Fibroblast of peridontal ligament (primary cell): ENCODE data around the gene DCUN1D2.
"Not testable (repeated sequence)": the region's sequence is repeated elsewhere in the genome, so short reads cannot be mapped to it uniquely, and the experiment has no call there.

Experiments
- DNase-seq: peaks from one replicate; pipeline ENCODE4 v3.0.0-alpha.2; 2010; ENCODE audit errors: extremely low read depth

DCUN1D2 gene

GRCh38 chr13:113446488-113446854 lies 44.0 kb downstream of the DCUN1D2 start:
- DNase-seq = no peak

- no peak for DNase-seq
These were observed 44.6 kb downstream of the DCUN1D2 start for GRCh38 chr13:113445791-113446487.

GRCh38 chr13:113443991-113444390 lies 46.5 kb downstream of the DCUN1D2 start:
- DNase-seq = no peak

- no peak for DNase-seq
These were observed 47.5 kb downstream of the DCUN1D2 start for GRCh38 chr13:113442985-113443362.

- DNase-seq = no peak
These were observed 48.0 kb downstream of the DCUN1D2 start for GRCh38 chr13:113442354-113442984.

- DNase-seq = no peak
These were observed 48.9 kb downstream of the DCUN1D2 start for GRCh38 chr13:113441661-113442060.

GRCh38 chr13:113437408-113438010 lies 53.0 kb downstream of the DCUN1D2 start:
- no peak for DNase-seq

GRCh38 chr13:113436866-113437265 lies 53.6 kb downstream of the DCUN1D2 start:
- DNase-seq = not testable (repeated sequence)

- DNase-seq = not testable (repeated sequence)
These were observed 54.6 kb downstream of the DCUN1D2 start for GRCh38 chr13:113435907-113436306.

GRCh38 chr13:113433391-113433916 lies 57.1 kb downstream of the DCUN1D2 start:
- no peak for DNase-seq

- DNase-seq = no peak
These were observed 57.8 kb downstream of the DCUN1D2 start for GRCh38 chr13:113432506-113433270.

GRCh38 chr13:113431171-113431570 lies 59.3 kb downstream of the DCUN1D2 start:
- DNase-seq = no peak

GRCh38 chr13:113430378-113431110 lies 60.0 kb downstream of the DCUN1D2 start:
- no peak for DNase-seq

- DNase-seq = no peak
These were observed 60.9 kb downstream of the DCUN1D2 start for GRCh38 chr13:113429608-113429985.

GRCh38 chr13:113428871-113429607 lies 61.5 kb downstream of the DCUN1D2 start:
- DNase-seq = no peak

GRCh38 chr13:113428469-113428865 lies 62.0 kb downstream of the DCUN1D2 start:
- DNase-seq = no peak

GRCh38 chr13:113427562-113428468 lies 62.7 kb downstream of the DCUN1D2 start:
- peak; percentile 39 for DNase-seq

GRCh38 chr13:113426591-113426986 lies 63.9 kb downstream of the DCUN1D2 start:
- no peak for DNase-seq

GRCh38 chr13:113425941-113426590 lies 64.4 kb downstream of the DCUN1D2 start:
- no peak for DNase-seq
